AG04450 (cell line): ENCODE results near the gene TNNT2. TPM values are rescaled to one million over a fixed set of nuclear protein-coding genes. Genes with fewer than 3 reads are reported as not detected.

Experiments used
- CTCF ChIA-PET: fragments of 300-600, 350-600 bp; formaldehyde crosslinking; extraction: SDS; loops from one replicate; lab custom pipeline; 2022; ENCODE audit warnings: antibody characterized with exemption, inconsistent platforms; lab: Charles Lee
- POLR2A ChIA-PET: fragments of 350-600 bp; formaldehyde crosslinking; extraction: SDS; loops from one replicate; lab custom pipeline; 2021; ENCODE audit warnings: antibody characterized with exemption, inconsistent platforms; lab: Yijun Ruan, JAX
- DNase-seq: peaks from one replicate; pipeline ENCODE4 v3.0.0-alpha.2; 2011; ENCODE audit warnings: low read depth, low spot score
- H3K27ac ChIP-seq: one replicate; pipeline ENCODE4 v1.5.1; 2012; ENCODE audit warnings: low read depth, low read length, control low read depth
- H3K27me3 ChIP-seq: one replicate; pipeline ENCODE4 v1.6.0; 2012; ENCODE audit warnings: low read length; ENCODE audit not compliant: control insufficient read depth, insufficient read depth
- H3K4me3 ChIP-seq: 2 replicates; pipeline ENCODE4 v1.5.1; 2011; ENCODE audit warnings: mild to moderate bottlenecking, low read depth, low read length, control low read depth
- H3K9me3 ChIP-seq: 2 replicates; pipeline ENCODE4 v1.5.1; 2012; ENCODE audit warnings: low read length; ENCODE audit not compliant: control insufficient read depth, insufficient read depth
- CTCF ChIP-seq: IDR thresholded peaks from 2 replicates; pipeline ENCODE4 v1.5.1; 2011; ENCODE audit warnings: low read depth, low read length, control low read depth, inconsistent platforms
- polyA plus RNA-seq: library from polyadenylated mRNA; depleted of rRNA; stranded (reverse); fragments of >200 nt; gene quantifications from 2 replicates; pipeline ENCODE4 v1.2.3, GENCODE V29; 2011

TNNT2 gene
- polyA plus RNA-seq, 1 experiment = 2.3 TPM

GRCh38 chr1:201336711-201337450 lies 40.6 kb downstream of the TNNT2 start:
- ChIA-PET CTCF (interaction anchor here (0.6 kb wide), 1 partner anchor 81 kb away, joined by 5 read pairs; no protein-coding TSS in a partner anchor), POLR2A (no interaction called here)
- no peak for TF ChIP-seq CTCF
- peaks cover under 1% of the 10 kb centered on the region; the same call in 1 of the 2 replicates for H3K9me3 ChIP-seq
- no peak overlapping the region for H3K27ac ChIP-seq
- H3K4me3 ChIP-seq = no peak overlapping the region
- DNase-seq = no peak
- peaks cover 18% of the 10 kb centered on the region for H3K27me3 ChIP-seq

GRCh38 chr1:201335901-201336300 lies 41.6 kb downstream of the TNNT2 start:
- no peak for TF ChIP-seq CTCF
- no peaks in the 10 kb centered on the region for H3K9me3 ChIP-seq
- H3K4me3 ChIP-seq = no peak overlapping the region
- ChIA-PET POLR2A (no interaction called here), CTCF (no interaction called here)
- H3K27ac ChIP-seq = no peak overlapping the region
- H3K27me3 ChIP-seq = peaks cover 21% of the 10 kb centered on the region
- DNase-seq = no peak

GRCh38 chr1:201335174-201335870 lies 42.2 kb downstream of the TNNT2 start:
- ChIA-PET POLR2A (no interaction called here), CTCF (no interaction called here)
- Histone ChIP-seq H3K9me3 (no peaks in the 10 kb centered on the region), H3K4me3 (no peak overlapping the region), H3K27ac (no peak overlapping the region), H3K27me3 (peaks cover 23% of the 10 kb centered on the region)
- no peak for DNase-seq
- no peak for TF ChIP-seq CTCF

- TF ChIP-seq CTCF = no peak
These were observed 42.9 kb downstream of the TNNT2 start for GRCh38 chr1:201334325-201335173.

More at GRCh38 chr1:201334325-201335173, 42.9 kb downstream of the TNNT2 start:
- DNase-seq = no peak
- ChIA-PET POLR2A (no interaction called here), CTCF (no interaction called here)
- Histone ChIP-seq H3K4me3 (no peak overlapping the region), H3K27me3 (peaks cover 23% of the 10 kb centered on the region), H3K9me3 (no peaks in the 10 kb centered on the region), H3K27ac (no peak overlapping the region)
